Central memory CD8-positive, alpha-beta T cell (primary cell): Measurements from ENCODE around the gene MLC1.

Experiments
- ATAC-seq: fragments of 150-1000 bp; cut with Tn5 transposase; replicated peaks from 2 replicates; pipeline ENCODE4 v1.10.0; 2022; ENCODE audit warnings: mild to moderate bottlenecking, moderate FRiP score, moderate number of reproducible peaks; ENCODE audit not compliant: poor library complexity, severe bottlenecking; ENCODE audit errors: extremely low read depth
- DNase-seq, 2 donors: peaks; one replicate each; pipeline ENCODE4 v3.0.0; 2021; ENCODE audit warnings: low spot score in 2 of 2
- H3K27ac Mint-ChIP-seq: one replicate; pipeline ENCODE4 v1.8.0; 2022; ENCODE audit warnings: low read depth, mild to moderate bottlenecking, moderate library complexity, mixed read lengths
- H3K27me3 Mint-ChIP-seq: one replicate; pipeline ENCODE4 v1.8.0; 2022; ENCODE audit warnings: mixed read lengths
- H3K36me3 Mint-ChIP-seq: one replicate; pipeline ENCODE4 v1.8.0; 2022; ENCODE audit warnings: mild to moderate bottlenecking, moderate library complexity, mixed read lengths; ENCODE audit not compliant: insufficient read depth
- H3K4me1 Mint-ChIP-seq: one replicate; pipeline ENCODE4 v1.8.0; 2022; ENCODE audit warnings: mixed read lengths
- H3K4me3 Mint-ChIP-seq: one replicate; pipeline ENCODE4 v1.8.0; 2022; ENCODE audit warnings: mild to moderate bottlenecking, moderate library complexity, mixed read lengths
- H3K9me3 Mint-ChIP-seq: one replicate; pipeline ENCODE4 v1.8.0; 2022; ENCODE audit warnings: mixed read lengths

MLC1 gene

GRCh38 chr22:50030297-50031188, 54.7 kb downstream of the MLC1 start:
- no peaks in the 10 kb centered on the region for H3K9me3 Mint-ChIP-seq
- H3K4me3 Mint-ChIP-seq = no peak overlapping the region
- peaks cover 15% of the 10 kb centered on the region for H3K27me3 Mint-ChIP-seq
- H3K27ac Mint-ChIP-seq = no peak overlapping the region
- ATAC-seq (peak; percentile 88), DNase-seq (peak; percentile 66 to 83)
- peaks cover 1% of the 10 kb centered on the region for H3K36me3 Mint-ChIP-seq
- peaks cover 8% of the 10 kb centered on the region for H3K4me1 Mint-ChIP-seq

- Mint-ChIP-seq H3K9me3 (no peaks in the 10 kb centered on the region), H3K4me3 (peak overlapping the region; percentile 52), H3K36me3 (peaks cover 4% of the 10 kb centered on the region), H3K27me3 (no peaks in the 10 kb centered on the region), H3K4me1 (peaks cover 8% of the 10 kb centered on the region), H3K27ac (peak overlapping the region; percentile 70)
- DNase-seq (peak in 1 of 2 donors; percentile 63), ATAC-seq (peak; percentile 74)
These were observed 57.3 kb downstream of the MLC1 start for GRCh38 chr22:50027639-50028537.

- no peak overlapping the region for H3K4me3 Mint-ChIP-seq
- H3K9me3 Mint-ChIP-seq = no peaks in the 10 kb centered on the region
- H3K36me3 Mint-ChIP-seq = peaks cover 4% of the 10 kb centered on the region
- ATAC-seq = no peak
- no peak for DNase-seq
- no peaks in the 10 kb centered on the region for H3K27me3 Mint-ChIP-seq
- no peak overlapping the region for H3K27ac Mint-ChIP-seq
- peaks cover 8% of the 10 kb centered on the region for H3K4me1 Mint-ChIP-seq
These were observed 59.2 kb downstream of the MLC1 start for GRCh38 chr22:50025993-50026392.

- DNase-seq (no peak), ATAC-seq (no peak)
- no peaks in the 10 kb centered on the region for H3K27me3 Mint-ChIP-seq
- H3K27ac Mint-ChIP-seq = no peak overlapping the region
- peaks cover 5% of the 10 kb centered on the region for H3K36me3 Mint-ChIP-seq
- peaks cover 21% of the 10 kb centered on the region for H3K4me1 Mint-ChIP-seq
- H3K9me3 Mint-ChIP-seq = no peaks in the 10 kb centered on the region
- H3K4me3 Mint-ChIP-seq = no peak overlapping the region
These were observed 62.9 kb downstream of the MLC1 start for GRCh38 chr22:50022171-50022819.

GRCh38 chr22:50020606-50021005, 64.6 kb downstream of the MLC1 start:
- H3K36me3 Mint-ChIP-seq = peaks cover 4% of the 10 kb centered on the region
- no peaks in the 10 kb centered on the region for H3K9me3 Mint-ChIP-seq
- peaks cover 24% of the 10 kb centered on the region for H3K4me1 Mint-ChIP-seq
- ATAC-seq = no peak
- no peak overlapping the region for H3K27ac Mint-ChIP-seq
- no peak overlapping the region for H3K4me3 Mint-ChIP-seq
- DNase-seq = no peak
- no peaks in the 10 kb centered on the region for H3K27me3 Mint-ChIP-seq

GRCh38 chr22:50019316-50019715, 65.9 kb downstream of the MLC1 start:
- H3K4me3 Mint-ChIP-seq = peak overlapping the region; percentile 34
- no peak for ATAC-seq

GRCh38 chr22:50018608-50019285, 66.5 kb downstream of the MLC1 start:
- peak overlapping the region; percentile 34 for H3K4me3 Mint-ChIP-seq

More at GRCh38 chr22:50019316-50019715, 65.9 kb downstream of the MLC1 start:
- H3K4me1 Mint-ChIP-seq = peaks cover 24% of the 10 kb centered on the region
- no peak for DNase-seq
- peak overlapping the region; percentile 23 for H3K27ac Mint-ChIP-seq
- peaks cover 1% of the 10 kb centered on the region for H3K36me3 Mint-ChIP-seq
- H3K27me3 Mint-ChIP-seq = no peaks in the 10 kb centered on the region
- H3K9me3 Mint-ChIP-seq = no peaks in the 10 kb centered on the region

GRCh38 chr22:50017701-50018224, 67.5 kb downstream of the MLC1 start:
- Mint-ChIP-seq H3K27ac (peak overlapping the region; percentile 23), H3K27me3 (no peaks in the 10 kb centered on the region), H3K4me3 (peak overlapping the region; percentile 34), H3K9me3 (no peaks in the 10 kb centered on the region), H3K36me3 (peaks cover 1% of the 10 kb centered on the region), H3K4me1 (peaks cover 24% of the 10 kb centered on the region)
- DNase-seq = no peak
- ATAC-seq = no peak

More at GRCh38 chr22:50018608-50019285, 66.5 kb downstream of the MLC1 start:
- Mint-ChIP-seq H3K27ac (peak overlapping the region; percentile 23), H3K27me3 (no peaks in the 10 kb centered on the region), H3K36me3 (peaks cover 1% of the 10 kb centered on the region), H3K4me1 (peaks cover 24% of the 10 kb centered on the region), H3K9me3 (no peaks in the 10 kb centered on the region)
- peak in 1 of 2 donors; percentile 47 for DNase-seq
- ATAC-seq = peak; percentile 90

- peaks cover 1% of the 10 kb centered on the region for H3K36me3 Mint-ChIP-seq
- DNase-seq (no peak), ATAC-seq (no peak)
- peak overlapping the region; percentile 34 for H3K4me3 Mint-ChIP-seq
- peaks cover 2% of the 10 kb centered on the region for H3K27me3 Mint-ChIP-seq
- H3K4me1 Mint-ChIP-seq = peaks cover 24% of the 10 kb centered on the region
- H3K9me3 Mint-ChIP-seq = no peaks in the 10 kb centered on the region
- H3K27ac Mint-ChIP-seq = peak overlapping the region; percentile 23
These were observed 68.1 kb downstream of the MLC1 start for GRCh38 chr22:50016988-50017700.

GRCh38 chr22:50016308-50016987, 68.8 kb downstream of the MLC1 start:
- peaks cover 1% of the 10 kb centered on the region for H3K36me3 Mint-ChIP-seq

More at GRCh38 chr22:50016308-50016987, 68.8 kb downstream of the MLC1 start:
- H3K4me3 Mint-ChIP-seq = peak overlapping the region; percentile 34
- ATAC-seq (no peak), DNase-seq (no peak)
- H3K27me3 Mint-ChIP-seq = peaks cover 9% of the 10 kb centered on the region
- peaks cover 30% of the 10 kb centered on the region for H3K4me1 Mint-ChIP-seq
- no peak overlapping the region for H3K27ac Mint-ChIP-seq
- no peaks in the 10 kb centered on the region for H3K9me3 Mint-ChIP-seq
